ENCODE measurements around the gene DIO1.
"Not testable (repeated sequence)": the region's sequence is repeated elsewhere in the genome, so short reads cannot be mapped to it uniquely, and the experiment has no call there.

Gene DIO1

DNA sequence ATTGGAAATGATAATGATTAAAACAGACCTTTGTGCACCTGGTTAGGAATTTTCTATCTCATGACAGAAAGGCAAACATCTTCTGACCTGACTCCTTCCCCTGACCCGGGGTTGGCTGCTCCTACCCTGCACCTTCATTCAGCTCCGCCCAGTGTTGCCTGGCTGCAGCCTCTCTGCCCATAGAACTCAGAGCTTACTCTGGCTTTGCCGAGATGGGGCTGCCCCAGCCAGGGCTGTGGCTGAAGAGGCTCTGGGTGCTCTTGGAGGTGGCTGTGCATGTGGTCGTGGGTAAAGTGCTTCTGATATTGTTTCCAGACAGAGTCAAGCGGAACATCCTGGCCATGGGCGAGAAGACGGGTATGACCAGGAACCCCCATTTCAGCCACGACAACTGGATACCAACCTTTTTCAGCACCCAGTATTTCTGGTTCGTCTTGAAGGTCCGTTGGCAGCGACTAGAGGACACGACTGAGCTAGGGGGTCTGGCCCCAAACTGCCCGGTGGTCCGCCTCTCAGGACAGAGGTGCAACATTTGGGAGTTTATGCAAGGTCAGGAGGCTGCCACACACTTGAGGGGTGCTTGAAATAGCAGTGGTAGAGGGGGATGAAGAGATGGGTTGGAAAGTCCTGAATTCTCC, at the start of gene DIO1:
Gene DIO1 (plus strand): TSS at position 189 of the 638 bp plus-strand sequence. CDS start 24 bp downstream, at position 213.
- DNase-seq (ENCODE audit: low read depth in 3 of 3) = no peak

GRCh38 chr1:53847980-53848379, 46.0 kb upstream of the DIO1 start:
- no peak for DNase-seq (ENCODE audit: low read depth in 3 of 3)

DNA sequence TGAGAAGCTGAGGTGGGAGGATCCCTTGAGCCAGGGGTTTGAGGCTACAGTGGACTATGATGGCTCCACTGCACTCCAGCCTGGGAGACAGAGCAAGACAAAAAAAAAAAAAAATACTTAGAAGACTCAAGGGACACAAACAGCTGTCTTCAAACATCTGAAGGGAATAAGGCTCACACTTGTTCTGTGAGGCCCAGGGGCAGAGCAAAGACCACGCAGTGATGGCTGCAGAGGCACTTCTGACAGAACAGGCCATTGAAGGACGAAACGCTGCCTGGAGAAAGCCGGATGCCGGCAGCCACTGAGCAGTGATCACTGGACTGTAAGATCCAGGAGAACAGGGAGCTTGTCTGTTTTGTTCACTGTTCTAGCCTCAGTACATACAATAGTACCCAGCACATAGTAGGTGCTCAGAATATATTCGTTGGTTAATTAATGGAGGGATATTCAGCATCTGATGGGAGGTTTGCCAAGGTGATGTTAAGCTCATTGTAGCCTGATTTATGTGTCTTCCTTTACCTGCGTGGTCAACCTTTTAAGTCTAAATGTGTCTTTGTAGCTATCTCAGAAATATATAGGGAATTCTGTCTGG, 43.8 kb upstream of the DIO1 start:
- no peak for DNase-seq (ENCODE audit: low read depth in 3 of 3)

DNA sequence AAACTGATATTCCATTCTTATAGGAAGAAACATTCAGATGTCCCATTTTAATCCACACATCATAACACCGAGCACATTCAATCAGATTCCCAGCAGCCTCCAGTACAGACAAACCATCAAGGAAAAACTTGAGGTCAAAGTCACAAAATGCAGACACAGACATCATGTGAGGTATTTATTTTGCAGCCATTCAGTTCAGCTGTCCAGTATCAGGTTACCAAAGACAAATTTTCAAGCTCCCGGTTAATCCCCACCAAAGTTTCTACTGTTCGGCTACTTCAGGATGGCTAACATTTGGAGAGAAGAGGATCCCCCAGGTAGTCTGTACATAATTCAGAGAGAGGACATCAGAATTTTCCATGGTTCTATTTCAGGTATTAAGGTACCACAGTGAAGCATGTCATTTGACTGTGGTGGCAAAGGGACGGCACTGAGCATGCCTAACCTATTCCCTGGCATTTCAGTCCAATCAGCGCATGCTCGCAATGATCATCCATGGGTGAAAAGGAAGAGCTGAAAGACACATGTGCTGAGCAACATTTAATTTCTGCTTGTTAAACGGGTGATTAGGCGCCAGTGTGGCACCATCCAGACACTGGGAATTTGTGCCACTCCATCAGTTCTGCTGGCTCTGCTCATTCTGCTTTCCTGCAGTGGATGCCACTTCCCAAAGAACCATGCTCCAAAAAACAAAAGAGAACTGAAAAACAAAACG, 42.3 kb upstream of the DIO1 start:
- no peak for DNase-seq (ENCODE audit: low read depth in 3 of 3)

GRCh38 chr1:53860967-53861411, 33.0 kb upstream of the DIO1 start:
- DNase-seq (ENCODE audit: low read depth in 3 of 3) = peak in 2 of 3 donors; percentile 10 to 27

DNA sequence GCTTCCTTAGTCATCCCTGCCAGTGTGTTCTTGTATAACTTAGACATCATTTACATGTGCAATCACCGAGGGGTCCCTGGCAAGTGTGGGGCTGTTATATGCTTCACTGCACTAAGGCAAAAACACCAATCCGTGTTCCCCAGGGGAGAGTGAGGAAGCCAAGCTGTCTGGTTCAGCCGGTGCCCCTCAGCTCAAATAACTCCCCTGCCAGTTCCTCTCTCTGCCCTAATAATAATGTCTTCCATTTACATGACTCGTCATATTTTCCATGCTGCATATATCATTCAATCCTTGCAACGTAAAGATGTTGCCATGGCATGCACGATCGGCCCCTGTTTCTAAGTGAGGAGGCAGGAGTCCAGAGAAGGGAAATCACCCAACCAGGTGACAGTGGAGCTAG, 31.5 kb upstream of the DIO1 start:
- no peak for DNase-seq (ENCODE audit: low read depth in 3 of 3)

DNA sequence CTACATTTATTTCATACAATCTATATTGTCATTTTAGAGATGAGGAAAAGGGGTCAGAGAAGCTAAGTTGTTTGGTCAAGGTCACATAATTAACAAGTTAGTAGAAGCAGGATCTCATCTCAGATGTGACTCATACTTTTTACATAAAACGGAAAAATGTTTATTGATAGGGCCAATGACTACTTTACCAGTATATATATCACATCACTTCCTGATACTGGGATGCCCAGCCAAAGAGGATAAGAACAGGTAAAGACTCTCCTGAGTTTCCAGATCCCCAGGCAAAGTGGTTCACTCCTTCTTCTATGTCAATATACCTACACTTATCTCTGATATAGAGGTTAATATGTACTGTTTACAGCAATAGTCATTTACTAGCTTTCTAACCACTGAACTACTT, 25.4 kb upstream of the DIO1 start:
- DNase-seq (ENCODE audit: low read depth in 3 of 3) = no peak

- no peak for DNase-seq (ENCODE audit: low read depth in 3 of 3)
These were observed 24.4 kb upstream of the DIO1 start for GRCh38 chr1:53869454-53870117.

GRCh38 chr1:53871221-53871620, 22.8 kb upstream of the DIO1 start:
- DNase-seq (ENCODE audit: low read depth in 3 of 3) = no peak

GRCh38 chr1:53871773-53872484, 22.1 kb upstream of the DIO1 start:
- no peak for DNase-seq (ENCODE audit: low read depth in 3 of 3)

GRCh38 chr1:53875150-53875549, 18.8 kb upstream of the DIO1 start:
- DNase-seq (ENCODE audit: low read depth in 3 of 3) = not testable (repeated sequence)

DNA sequence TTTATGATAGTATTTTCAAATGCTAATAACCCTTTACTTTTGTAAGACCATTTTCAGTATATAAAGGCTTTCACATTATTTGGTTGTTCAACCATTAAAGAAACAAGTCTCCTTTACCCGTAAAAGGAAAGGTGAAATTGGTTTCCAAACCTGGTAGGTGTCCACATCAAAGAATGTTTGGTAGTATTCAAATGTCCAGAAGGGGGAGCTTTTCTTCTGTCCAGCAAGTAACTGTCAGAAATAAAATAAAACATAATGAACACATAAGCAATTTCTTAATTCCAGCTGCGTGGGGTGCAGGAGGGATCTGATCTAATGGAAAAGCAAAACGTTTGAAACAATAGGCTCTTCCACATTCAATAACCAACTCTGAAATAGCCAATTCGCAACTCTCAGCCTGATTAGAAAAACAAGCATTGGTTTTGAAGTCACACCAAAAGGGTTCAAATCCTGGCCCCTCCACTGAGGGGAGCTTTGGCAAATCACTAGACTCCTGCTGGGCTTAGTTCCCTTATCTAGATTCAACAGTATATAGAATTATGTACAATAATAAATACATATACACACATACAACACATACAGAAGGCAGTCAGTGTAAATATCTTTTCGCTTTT, 15.4 kb upstream of the DIO1 start:
- no peak for DNase-seq (ENCODE audit: low read depth in 3 of 3)

DNA sequence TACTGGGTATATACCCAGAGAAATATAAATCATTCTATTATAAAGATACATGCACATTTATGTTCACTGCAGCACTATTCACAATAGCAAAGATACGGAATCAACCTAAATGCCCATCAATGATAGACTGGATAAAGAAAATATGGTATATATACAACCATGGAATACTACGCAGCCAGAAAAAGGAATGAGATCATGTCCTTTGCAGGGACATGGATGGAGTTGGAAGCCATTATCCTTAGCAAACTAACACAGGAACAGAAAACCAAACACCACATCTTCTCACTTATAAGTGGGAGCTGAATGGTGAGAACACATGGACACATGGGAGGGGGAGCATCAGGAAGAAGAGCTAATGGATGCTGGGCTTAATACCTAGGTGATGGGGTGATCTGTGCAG, 12.1 kb upstream of the DIO1 start:
- DNase-seq (ENCODE audit: low read depth in 3 of 3) = not testable (repeated sequence)

GRCh38 chr1:53883600-53883999, 10.4 kb upstream of the DIO1 start:
- not testable (repeated sequence) for DNase-seq (ENCODE audit: low read depth in 3 of 3)

- DNase-seq (ENCODE audit: low read depth in 3 of 3) = no peak
These were observed 5.3 kb upstream of the DIO1 start for GRCh38 chr1:53888681-53889080.

GRCh38 chr1:53889304-53890298, 4.4 kb upstream of the DIO1 start, which contains the start of gene YIPF1:
Gene YIPF1 (minus strand): TSS chr1:53889797. CDS start chr1:53888937, 860 bp downstream.
- peak; percentile 69 to 77 (median 75) for DNase-seq (ENCODE audit: low read depth in 3 of 3)

DNA sequence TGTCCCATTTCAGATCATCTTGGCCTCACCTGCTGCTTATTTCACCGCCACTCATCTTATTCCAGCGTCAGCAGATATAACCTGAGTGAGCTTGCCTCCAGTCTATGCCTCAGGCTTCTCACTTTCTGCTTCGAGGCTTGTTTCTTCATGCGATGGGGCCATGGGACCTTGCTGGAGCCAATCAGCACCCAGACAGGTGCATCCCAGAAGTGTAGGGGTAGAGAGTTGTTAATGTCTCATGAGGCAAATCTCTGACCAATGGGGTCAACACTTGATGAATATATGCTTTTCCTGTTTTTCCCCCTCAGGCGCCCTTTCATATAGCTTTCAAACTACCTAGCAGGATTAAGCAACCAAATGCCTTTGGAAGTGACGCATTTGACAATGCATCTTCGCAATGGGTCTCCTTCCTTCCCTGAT, 3.5 kb upstream of the DIO1 start:
- peak in 1 of 3 donors; percentile 2 for DNase-seq (ENCODE audit: low read depth in 3 of 3)

DNA sequence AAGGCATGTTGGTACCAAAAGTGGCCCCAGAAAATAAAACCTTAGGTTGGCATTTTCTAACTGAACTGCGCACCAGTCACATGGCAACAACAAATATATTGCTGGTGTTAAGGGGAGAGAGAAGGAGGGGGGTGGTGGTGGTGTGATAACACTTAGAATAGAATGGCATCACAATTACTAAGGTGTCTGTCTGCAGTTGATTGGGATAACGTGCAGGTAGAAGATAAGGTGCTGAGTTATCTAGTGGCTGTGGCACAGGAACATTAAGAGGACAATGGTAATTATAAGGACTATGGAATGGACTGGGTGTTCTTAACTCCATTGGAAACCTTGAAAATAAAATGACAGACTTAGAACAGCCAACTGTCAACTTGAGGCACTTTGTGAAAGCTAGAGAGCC, 3.0 kb upstream of the DIO1 start:
- no peak for DNase-seq (ENCODE audit: low read depth in 3 of 3)

- no peak for DNase-seq (ENCODE audit: low read depth in 3 of 3)
These were observed 2.3 kb upstream of the DIO1 start for GRCh38 chr1:53891678-53892077.

DNA sequence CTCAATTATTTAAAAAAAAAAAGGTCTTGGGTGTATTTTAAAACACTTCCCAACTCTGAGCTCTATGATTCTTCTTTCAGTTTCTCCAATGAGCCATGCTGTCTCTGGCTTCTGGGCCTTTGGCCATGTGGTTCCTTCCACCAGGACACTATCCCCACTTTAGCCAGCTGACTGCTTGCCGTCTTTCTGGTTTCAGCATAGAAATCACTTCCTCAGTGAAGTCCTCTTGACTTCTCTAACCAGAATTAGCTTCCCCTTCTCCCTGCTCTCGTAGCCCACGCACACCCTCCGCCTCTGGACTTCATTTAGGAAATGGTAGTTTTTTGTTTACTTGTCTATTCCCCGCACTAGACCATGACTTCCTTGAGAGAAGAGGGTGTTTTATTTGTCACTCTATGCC, 1.1 kb upstream of the DIO1 start:
- DNase-seq (ENCODE audit: low read depth in 3 of 3) = no peak
